ENCODE results near the gene ALKBH7. TPM values are rescaled to one million over a fixed set of nuclear protein-coding genes. Genes with fewer than 3 reads are reported as not detected.
"Not testable (repeated sequence)": the region's sequence is repeated elsewhere in the genome, so short reads cannot be mapped to it uniquely, and the experiment has no call there.

ALKBH7 gene
- total RNA-seq, 1 donor: 29.9 TPM

DNA sequence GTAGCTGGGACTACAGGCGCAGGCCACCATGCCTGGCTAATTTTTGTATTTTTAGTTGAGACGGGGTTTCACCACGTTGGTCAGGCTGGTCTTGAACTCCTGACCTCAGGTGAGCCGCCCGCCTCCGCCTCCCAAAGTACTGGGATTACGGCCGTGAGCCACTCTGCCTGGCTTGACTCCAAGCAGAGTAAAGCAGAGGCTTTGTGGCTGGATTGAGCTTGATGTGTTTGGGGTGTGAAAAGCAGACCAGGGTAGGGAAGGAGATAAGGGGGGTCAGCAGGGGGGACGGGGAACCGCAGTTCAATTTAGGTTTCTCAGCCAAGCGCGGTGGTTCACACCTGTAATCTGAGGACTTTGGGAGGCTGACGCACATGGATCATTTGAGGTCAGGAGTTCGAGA lies 15.4 kb upstream of the ALKBH7 start:
- TF ChIP-seq CTCF (IDR thresholded peaks at IDR 0.05; ENCODE audit: insufficient read depth, low read length): no peak
- no peak overlapping the region for H3K4me3 ChIP-seq (ENCODE audit: low read depth, low read length)
- no peak for DNase-seq (ENCODE audit: low read depth)

DNA sequence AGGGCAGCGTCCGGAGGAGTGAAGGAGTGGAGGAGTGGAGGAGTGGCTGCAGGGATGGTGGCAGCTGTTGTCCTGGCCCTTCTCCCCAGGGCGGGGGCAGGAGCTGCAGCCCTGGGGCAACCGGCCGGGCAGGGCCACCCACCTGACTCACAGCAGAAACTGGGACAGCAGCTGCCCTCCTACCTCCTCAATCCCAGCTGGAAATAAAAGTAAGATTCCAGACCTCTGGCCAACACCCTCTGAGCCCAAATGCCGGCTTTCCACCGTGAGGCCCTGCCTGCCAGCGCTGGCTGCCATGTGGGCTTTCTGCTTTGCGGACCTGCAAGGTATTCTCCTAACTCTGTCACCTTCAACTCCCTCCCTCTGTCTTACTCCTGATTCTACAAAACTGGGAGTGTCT lies 14.6 kb upstream of the ALKBH7 start:
- TF ChIP-seq CTCF (IDR thresholded peaks at IDR 0.05; ENCODE audit: insufficient read depth, low read length): no peak
- no peak overlapping the region for H3K4me3 ChIP-seq (ENCODE audit: low read depth, low read length)
- DNase-seq (ENCODE audit: low read depth): no peak

DNA sequence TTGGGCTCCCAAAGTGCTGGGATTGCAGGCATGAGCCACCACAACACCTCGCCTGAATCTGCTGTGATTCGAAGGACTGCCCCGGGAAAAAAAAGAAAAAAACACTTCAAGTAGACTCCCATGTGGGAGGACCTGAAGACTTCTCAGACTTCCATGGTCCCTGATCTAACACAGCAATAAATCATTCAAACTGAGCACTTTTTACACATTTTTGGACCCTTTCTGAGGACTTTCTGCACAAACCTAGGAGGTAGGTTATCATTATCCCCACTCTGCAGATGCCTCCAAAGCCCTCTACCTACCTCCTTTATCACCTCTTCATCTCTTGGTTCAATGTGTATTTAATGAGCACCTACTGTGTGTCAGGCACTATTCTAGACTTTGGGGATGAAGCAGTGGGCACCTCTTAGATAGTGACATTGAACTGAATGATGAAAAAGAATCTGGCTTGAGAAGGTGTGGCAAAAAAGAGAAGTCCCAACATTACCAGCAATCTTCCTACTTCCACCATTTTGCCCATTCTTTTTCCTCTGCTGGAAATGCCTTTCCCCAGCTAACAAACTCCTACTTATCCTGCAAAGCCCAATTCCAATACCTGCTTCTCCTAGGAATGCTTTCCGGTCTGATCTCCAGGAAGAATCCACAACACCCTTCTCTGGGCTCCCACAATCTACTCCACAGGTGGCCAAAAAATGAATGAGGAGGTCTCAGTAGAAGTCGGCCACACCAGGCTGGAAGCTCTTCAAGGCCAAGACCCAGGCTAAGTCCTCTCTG lies 12.8 kb upstream of the ALKBH7 start:
- H3K4me3 ChIP-seq (ENCODE audit: low read depth, low read length): no peak overlapping the region
- TF ChIP-seq CTCF (IDR thresholded peaks at IDR 0.05; ENCODE audit: insufficient read depth, low read length): no peak
- DNase-seq (ENCODE audit: low read depth): no peak

- DNase-seq (ENCODE audit: low read depth): not testable (repeated sequence)
Observed at GRCh38 chr19:6360445-6360844, 12.1 kb upstream of the ALKBH7 start.

GRCh38 chr19:6360857-6361216 lies 11.8 kb upstream of the ALKBH7 start:
- H3K4me3 ChIP-seq (ENCODE audit: low read depth, low read length): peak overlapping the region; percentile 82
- DNase-seq (ENCODE audit: low read depth): not testable (repeated sequence)

More at GRCh38 chr19:6360445-6360844, 12.1 kb upstream of the ALKBH7 start:
- not testable (repeated sequence) for H3K4me3 ChIP-seq (ENCODE audit: low read depth, low read length)

DNA sequence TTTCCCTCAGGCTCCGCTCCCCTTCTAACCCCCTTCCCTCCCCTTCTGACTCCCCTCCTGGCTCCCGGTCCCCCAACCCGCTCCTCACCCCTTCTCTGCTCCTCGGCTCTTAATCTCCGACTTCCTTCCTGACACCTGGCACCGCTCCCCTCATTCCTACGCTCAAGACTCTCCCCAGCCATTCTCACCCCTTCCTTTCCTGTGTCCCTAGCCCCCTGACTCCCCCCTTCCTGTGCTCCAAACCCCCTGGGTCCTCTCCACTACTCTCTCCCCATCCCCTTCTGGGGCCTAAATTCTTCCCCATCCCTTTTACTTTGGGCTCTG lies 10.6 kb upstream of the ALKBH7 start:
- no peak for DNase-seq (ENCODE audit: low read depth)
- H3K4me3 ChIP-seq (ENCODE audit: low read depth, low read length): peak overlapping the region; percentile 82
- no peak for TF ChIP-seq CTCF (IDR thresholded peaks at IDR 0.05; ENCODE audit: insufficient read depth, low read length)

GRCh38 chr19:6362351-6362801 lies 10.2 kb upstream of the ALKBH7 start:
- TF ChIP-seq CTCF (IDR thresholded peaks at IDR 0.05; ENCODE audit: insufficient read depth, low read length): no peak
- H3K4me3 ChIP-seq (ENCODE audit: low read depth, low read length): peak overlapping the region; percentile 82
- no peak for DNase-seq (ENCODE audit: low read depth)

DNA sequence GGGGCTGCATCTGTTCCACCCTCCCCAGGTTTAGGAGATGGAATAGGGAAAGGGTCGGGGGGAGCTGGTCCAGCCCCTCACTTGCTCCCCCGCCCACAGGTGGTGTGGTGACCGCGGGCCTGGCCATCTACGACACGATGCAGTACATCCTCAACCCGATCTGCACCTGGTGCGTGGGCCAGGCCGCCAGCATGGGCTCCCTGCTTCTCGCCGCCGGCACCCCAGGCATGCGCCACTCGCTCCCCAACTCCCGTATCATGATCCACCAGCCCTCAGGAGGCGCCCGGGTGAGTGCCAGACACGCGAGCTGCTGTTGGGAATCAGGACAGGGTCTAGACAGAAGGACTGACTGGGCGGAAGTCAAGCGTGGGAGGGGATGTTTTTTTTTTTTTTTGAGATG lies 8.2 kb upstream of the ALKBH7 start:
- DNase-seq (ENCODE audit: low read depth): no peak
- H3K4me3 ChIP-seq (ENCODE audit: low read depth, low read length): no peak overlapping the region
- no peak for TF ChIP-seq CTCF (IDR thresholded peaks at IDR 0.05; ENCODE audit: insufficient read depth, low read length)

Data from fibroblast of the aortic adventitia (primary cell).